Thyroid gland (tissue), 4 donors: ENCODE measurements around the gene OR4Q2.

ENCODE experiments used
- POLR2A ChIP-seq, 2 donors: fragments of 450-650 bp; IDR thresholded peaks; one replicate each; pipeline ENCODE4 v1.6.1; 2017; ENCODE audit warnings: antibody characterized with exemption in 2 of 2, mild to moderate bottlenecking in 2 of 2, moderate library complexity in 1 of 2
- TF ChIP-seq, protein P1 (sequence below), 6 experiments: fragments of 200-600 bp in 3 of 6; fragments of 450-650 bp in 3 of 6; sonication (generic) in 3 of 6; IDR thresholded peaks; one replicate each; pipeline ENCODE4 v1.5.1; 2016 to 2019; ENCODE audit warnings: antibody characterized with exemption in 6 of 6, mild to moderate bottlenecking in 2 of 6, inconsistent platforms in 1 of 6, moderate library complexity in 1 of 6

GRCh38 chr14:20035938-20036337 lies 34.0 kb downstream of the OR4Q2 start, which contains the start of gene OR4K13:
- TF ChIP-seq, protein P1, sequence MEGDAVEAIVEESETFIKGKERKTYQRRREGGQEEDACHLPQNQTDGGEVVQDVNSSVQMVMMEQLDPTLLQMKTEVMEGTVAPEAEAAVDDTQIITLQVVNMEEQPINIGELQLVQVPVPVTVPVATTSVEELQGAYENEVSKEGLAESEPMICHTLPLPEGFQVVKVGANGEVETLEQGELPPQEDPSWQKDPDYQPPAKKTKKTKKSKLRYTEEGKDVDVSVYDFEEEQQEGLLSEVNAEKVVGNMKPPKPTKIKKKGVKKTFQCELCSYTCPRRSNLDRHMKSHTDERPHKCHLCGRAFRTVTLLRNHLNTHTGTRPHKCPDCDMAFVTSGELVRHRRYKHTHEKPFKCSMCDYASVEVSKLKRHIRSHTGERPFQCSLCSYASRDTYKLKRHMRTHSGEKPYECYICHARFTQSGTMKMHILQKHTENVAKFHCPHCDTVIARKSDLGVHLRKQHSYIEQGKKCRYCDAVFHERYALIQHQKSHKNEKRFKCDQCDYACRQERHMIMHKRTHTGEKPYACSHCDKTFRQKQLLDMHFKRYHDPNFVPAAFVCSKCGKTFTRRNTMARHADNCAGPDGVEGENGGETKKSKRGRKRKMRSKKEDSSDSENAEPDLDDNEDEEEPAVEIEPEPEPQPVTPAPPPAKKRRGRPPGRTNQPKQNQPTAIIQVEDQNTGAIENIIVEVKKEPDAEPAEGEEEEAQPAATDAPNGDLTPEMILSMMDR (IDR thresholded peaks at IDR 0.05): no peak
- no peak for TF ChIP-seq POLR2A (IDR thresholded peaks at IDR 0.05)
